Measurements from ENCODE around the gene APH1B.
"Not testable (repeated sequence)": the region's sequence is repeated elsewhere in the genome, so short reads cannot be mapped to it uniquely, and the experiment has no call there.

Gene APH1B

DNA sequence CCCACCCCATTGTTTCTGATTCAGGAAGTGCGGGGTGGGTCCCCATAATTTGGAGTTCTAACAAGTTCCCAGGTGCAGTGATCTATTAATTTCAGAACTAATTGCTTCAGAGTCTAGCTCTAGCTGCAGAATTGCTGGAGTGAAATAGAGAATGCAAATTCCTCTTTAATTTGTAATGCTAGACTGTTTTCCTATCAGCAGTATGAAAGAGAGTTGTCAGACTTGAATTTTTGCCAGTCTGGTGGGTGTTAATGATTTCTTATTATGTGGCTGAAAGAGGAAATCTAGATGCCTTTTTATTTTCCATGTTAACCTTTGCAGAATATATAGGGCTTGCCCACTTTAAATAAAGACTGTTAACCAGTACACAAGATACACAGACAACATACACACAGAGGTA lies 23.7 kb downstream of the APH1B start:
- FAIRE-seq = no peak

GRCh38 chr15:63305260-63305659 lies 27.9 kb downstream of the APH1B start:
- FAIRE-seq = no peak

DNA sequence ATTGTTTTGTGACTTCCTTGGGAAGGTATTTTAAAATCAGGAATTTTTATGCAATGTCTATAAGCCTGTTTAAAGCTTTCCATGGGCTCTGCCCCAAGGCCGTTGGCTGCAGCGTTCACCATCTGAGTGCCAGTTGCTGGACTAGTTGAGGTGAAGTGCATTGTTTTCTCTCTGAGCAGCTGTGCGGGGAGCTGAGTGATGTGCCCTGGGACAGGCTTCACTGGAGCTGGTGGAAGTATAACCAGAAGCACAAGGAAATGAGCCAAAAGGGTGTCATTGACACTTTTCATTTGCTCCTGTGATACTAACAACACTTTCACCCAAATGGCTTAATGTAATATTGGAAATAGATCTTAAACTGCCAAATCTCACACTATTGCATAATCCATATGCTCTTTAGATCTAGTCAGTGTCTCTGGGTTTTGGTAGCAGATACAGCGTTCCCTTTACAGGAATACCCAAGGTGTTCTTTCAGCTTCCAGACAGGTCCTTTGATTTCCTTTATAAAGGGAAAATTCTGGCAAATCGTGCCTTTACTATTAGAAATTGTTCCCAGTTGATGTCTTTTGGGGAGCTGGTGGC lies 29.2 kb downstream of the APH1B start:
- no peak for FAIRE-seq

- FAIRE-seq = no peak
Observed at GRCh38 chr15:63308491-63308890, 31.1 kb downstream of the APH1B start.

GRCh38 chr15:63308947-63309346 lies 31.5 kb downstream of the APH1B start:
- FAIRE-seq = no peak

DNA sequence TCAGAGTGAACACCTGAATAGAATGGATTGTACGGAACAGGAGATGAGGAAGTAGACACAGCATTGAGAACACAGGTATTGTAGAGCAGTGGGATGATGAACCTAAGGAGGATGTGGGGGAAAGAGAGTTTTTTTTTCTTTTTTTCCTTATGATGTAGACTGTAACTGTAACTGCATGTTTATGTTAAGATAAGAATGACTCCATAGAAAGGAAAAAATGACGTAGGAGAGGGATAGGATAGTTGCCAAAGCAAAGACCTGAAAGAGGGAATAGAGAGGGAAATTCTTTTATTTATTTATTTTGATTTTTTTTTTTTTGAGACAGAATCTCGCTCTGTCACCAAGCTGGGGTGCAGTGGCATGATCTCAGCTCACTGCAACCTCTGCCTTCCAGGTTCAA lies 33.2 kb downstream of the APH1B start:
- no peak for FAIRE-seq

DNA sequence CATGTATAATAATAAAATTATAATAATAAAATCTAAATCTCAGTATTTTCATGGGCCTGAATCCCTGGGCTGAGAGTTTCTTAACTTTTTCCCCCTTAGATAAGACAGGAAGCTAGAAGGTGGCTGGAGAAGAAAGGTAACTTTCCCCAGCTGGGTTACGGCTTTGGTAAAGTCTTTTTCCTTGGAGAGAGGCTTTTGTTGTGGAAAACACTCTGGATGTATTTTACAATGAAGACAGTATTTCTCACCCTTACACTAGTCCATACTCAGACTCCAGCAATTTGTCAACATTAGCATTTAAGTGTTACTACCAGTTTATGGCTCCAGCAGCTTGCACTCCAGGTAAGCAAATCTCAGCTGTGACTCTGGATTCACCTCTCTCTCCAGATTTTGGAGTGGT lies 34.9 kb downstream of the APH1B start:
- no peak for FAIRE-seq

DNA sequence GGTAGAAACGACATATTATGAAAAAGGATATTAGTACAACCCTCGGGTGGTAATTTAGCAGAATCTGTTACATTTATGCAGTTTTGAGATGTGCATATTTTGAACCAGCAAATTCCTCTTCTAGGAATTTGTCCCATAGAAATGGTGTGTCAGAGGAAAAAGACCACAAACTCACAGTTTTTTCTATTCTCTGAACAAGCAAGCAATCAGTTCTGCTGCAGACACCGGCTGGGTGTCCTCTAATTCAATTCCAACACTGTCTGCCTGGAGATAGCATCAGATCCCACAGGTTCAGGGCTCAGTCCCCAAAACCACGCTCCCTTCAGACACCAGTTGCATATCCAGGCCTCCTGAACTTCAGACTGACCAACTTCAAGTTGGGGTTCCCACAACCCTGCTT lies 36.4 kb downstream of the APH1B start:
- no peak for FAIRE-seq

DNA sequence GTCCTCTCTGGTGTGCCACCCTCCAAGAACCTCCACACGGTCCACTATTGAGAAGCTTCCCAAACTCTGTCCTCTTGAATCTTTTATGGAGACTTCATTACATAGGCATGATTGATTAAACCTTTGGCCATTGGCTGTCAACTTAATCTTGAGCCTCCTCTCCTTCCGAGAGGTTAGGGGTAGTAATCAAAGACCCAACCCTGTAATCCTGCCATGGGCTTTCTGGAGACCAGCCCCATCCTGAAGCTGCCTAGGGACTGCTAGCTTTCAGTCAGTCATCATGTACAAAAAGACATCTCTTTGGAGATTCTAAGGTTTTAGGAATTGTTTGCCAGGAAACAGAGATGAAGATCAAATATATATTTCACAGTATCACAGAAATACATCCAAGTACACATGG lies 37.0 kb downstream of the APH1B start:
- no peak for FAIRE-seq

DNA sequence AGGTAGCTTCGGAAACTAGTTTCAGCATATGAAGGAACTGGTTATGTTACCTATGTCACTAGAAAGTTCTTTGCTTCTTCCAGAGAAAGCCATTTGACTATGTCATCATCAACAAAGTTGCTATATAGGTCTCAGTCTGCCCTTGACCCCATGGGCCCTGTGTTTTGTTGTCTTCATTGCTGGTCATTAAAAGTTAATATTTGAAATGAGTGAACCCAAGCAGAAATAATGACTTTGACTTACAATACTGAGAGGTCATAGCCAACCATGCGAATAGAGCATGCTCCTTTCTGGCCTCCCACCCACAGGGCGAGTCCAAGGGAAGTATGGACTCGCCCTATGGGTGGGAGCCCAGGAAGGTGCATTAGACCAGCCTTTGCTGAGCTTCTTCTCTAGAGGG lies 40.9 kb downstream of the APH1B start:
- no peak for FAIRE-seq

GRCh38 chr15:63319065-63319464 lies 41.7 kb downstream of the APH1B start:
- no peak for FAIRE-seq

GRCh38 chr15:63320446-63320845 lies 43.0 kb downstream of the APH1B start:
- FAIRE-seq = not testable (repeated sequence)

- FAIRE-seq = not testable (repeated sequence)
Observed at GRCh38 chr15:63320981-63321380, 43.6 kb downstream of the APH1B start.

- no peak for FAIRE-seq
Observed at GRCh38 chr15:63321462-63321861, 44.1 kb downstream of the APH1B start.

- no peak for FAIRE-seq
Observed at GRCh38 chr15:63322541-63322940, 45.1 kb downstream of the APH1B start.

DNA sequence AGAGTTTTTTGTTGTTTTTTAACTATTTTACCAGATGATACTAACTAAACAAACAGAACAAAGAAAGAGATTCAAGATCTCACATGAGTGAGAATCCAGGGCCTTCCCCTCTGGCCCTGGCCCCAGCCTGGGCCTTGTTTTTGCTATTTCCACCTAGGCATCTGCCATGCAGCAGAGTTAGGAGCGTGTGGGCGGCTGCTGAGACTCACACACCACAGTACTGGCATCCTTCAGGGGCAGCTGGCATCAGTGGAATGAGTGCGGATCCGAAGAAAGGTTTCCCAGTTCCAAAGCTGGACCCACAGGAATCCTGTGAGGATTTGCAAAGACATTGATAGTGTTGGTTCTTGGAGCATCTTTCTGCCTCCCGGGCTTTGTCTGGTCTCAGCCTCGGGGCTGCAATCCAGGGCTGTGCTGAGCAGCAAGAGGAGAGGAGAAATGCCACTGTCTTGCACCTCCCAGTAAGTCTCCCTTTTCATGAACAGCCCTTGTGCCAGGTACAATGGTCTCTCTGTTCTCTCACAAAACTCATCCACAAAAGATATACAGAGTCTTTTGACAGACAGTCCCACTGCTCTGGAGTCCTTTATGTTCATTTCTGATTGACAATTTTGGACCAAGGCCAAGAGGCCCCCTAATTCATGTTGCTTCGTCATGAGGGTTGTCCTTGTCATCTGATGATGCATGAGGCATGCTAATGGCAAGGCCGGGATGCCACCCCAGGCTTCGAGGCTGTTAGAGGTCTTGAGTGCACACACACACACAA lies 46.6 kb downstream of the APH1B start:
- no peak for FAIRE-seq

DNA sequence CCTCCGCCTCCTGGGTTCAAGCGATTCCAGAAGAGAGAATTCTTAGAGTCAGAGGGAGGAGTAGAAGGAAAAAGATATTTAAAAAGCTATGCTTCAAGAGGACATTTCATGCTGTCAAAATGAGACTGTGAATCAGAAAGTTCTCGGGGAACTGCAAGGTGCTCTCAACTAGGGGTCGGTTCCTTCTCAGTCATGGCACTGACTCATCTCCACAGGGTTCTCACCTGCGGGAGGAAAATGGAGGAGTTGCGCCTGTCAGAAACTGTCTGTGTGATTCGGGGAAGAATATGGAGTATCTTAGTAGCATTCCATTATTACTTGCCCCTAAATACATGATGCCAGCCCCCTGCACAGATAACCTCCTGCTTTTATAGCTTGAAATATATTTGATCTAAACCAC lies 47.4 kb downstream of the APH1B start:
- no peak for FAIRE-seq

- no peak for FAIRE-seq
Observed at GRCh38 chr15:63327648-63328421, 50.4 kb downstream of the APH1B start.

- FAIRE-seq = no peak
Observed at GRCh38 chr15:63329567-63330350, 52.4 kb downstream of the APH1B start.

DNA sequence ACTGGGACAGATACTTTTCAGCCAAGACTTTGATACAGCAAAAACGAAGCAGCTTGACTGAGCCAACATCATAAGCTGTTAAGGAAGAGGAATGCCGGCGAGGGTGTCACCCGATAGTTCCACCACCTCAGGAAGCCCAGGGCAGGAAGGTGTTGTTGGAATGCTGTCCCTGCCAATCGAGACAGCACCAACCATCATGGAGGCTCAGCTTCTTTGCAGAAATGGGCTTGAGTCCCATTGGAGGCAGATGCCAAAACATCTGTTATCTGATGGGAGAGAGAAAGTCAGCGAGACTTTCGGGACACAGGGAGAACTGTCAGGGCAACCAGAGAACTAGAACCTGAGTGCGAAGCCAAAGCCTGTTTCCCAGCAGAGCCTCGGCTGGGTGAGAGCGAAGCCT lies 53.5 kb downstream of the APH1B start:
- FAIRE-seq = no peak

- no peak for FAIRE-seq
Observed at GRCh38 chr15:63331456-63331855, 54.1 kb downstream of the APH1B start.

DNA sequence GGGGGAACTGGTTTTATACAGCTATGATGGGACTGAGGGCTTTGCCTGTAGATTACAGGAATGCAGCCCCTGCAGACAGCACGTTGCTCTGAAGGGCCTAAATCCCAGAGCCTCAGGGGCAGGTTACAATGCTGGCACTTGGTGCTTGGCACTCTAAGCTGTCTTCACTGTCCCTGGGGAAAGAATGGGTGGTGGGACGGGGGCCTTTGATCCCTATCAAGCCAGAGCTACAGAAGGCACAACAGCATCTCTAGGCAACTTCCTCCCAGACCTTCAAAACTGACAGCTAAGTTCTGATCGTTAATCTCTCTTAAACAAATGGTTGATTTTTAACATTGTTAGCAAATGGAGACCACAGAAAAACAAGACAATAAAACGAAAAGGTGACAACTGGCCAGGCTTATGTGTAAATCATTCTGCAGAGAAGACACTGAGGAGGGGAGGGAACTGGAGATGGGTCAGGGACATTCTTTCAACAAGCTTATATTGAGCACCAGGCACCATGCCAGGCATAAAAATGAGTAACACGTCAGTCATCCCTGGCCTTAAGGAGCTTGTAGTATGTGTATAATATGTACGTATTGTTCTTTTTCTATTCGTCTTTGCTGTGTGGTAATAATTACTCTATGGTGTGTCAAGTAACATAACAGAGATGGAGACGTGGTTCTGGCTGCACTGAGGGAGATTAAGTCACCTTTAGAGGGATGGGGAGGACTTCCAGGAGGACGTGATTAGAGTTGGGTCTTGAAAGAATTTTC lies 55.1 kb downstream of the APH1B start:
- no peak for FAIRE-seq

GRCh38 chr15:63334821-63335220 lies 57.4 kb downstream of the APH1B start:
- no peak for FAIRE-seq

Measured in TTC549 (cell line).